Prostate gland (tissue), 2 donors: Measurements from ENCODE around the gene SPRED1.

Experiments used
- CTCF ChIP-seq, 4 experiments: fragments of 200-600 bp in 2 of 4; fragments of 450-650 bp in 2 of 4; sonication (generic) in 2 of 4; IDR thresholded peaks; 1 replicate in 3 of 4; 2 replicates in 1 of 4; pipeline ENCODE4 v1.5.1; 2016 to 2019; ENCODE audit warnings: antibody characterized with exemption in 4 of 4, mild to moderate bottlenecking in 2 of 4, moderate library complexity in 2 of 4
- POLR2A ChIP-seq: fragments of 450-650 bp; IDR thresholded peaks from one replicate; pipeline ENCODE4 v1.6.1; 2016; ENCODE audit warnings: antibody characterized with exemption, mild to moderate bottlenecking
- POLR2AphosphoS5 ChIP-seq: sonication (generic); formaldehyde crosslinking; IDR thresholded peaks from one replicate; pipeline ENCODE4 v1.6.1; 2017; ENCODE audit warnings: antibody characterized with exemption

- no peak for TF ChIP-seq CTCF (IDR thresholded peaks at IDR 0.05)
- TF ChIP-seq POLR2A = no peak
- TF ChIP-seq POLR2AphosphoS5 = no peak
Observed at GRCh38 chr15:38401106-38401505, 148.5 kb downstream of the SPRED1 start.
